NCI-H510A treated with DMSO at 0.1 percent for 48 hours (cell line): ENCODE measurements around the gene U2AF2.
"Not testable (repeated sequence)": the region's sequence is repeated elsewhere in the genome, so short reads cannot be mapped to it uniquely, and the experiment has no call there.

Source experiments
- DNase-seq: peaks from one replicate; lab custom pipeline; 2025; lab: John Stamatoyannopoulos, UW

U2AF2 gene

GRCh38 chr19:55712804-55713631 lies 58.2 kb downstream of the U2AF2 start:
- no peak for DNase-seq

- no peak for DNase-seq
Observed at GRCh38 chr19:55716531-55716930, 61.7 kb downstream of the U2AF2 start.

- DNase-seq, result no peak
Observed at GRCh38 chr19:55717251-55717650, 62.4 kb downstream of the U2AF2 start.

GRCh38 chr19:55717879-55718711 lies 63.3 kb downstream of the U2AF2 start:
- DNase-seq, result not testable (repeated sequence)

- DNase-seq, result no peak
Observed at GRCh38 chr19:55720214-55720746, 65.4 kb downstream of the U2AF2 start.

GRCh38 chr19:55720801-55721200 lies 66.0 kb downstream of the U2AF2 start:
- DNase-seq, result no peak

GRCh38 chr19:55723491-55723890 lies 68.7 kb downstream of the U2AF2 start:
- DNase-seq, result no peak
